Kidney tubule cell (primary cell): Measurements from ENCODE around the gene GAB2.
"Not testable (repeated sequence)": the region's sequence is repeated elsewhere in the genome, so short reads cannot be mapped to it uniquely, and the experiment has no call there.

Experiments
- DNase-seq: peaks from one replicate; pipeline ENCODE4 v3.0.0-alpha.2; 2018; ENCODE audit warnings: low spot score

The GAB2 gene

DNA sequence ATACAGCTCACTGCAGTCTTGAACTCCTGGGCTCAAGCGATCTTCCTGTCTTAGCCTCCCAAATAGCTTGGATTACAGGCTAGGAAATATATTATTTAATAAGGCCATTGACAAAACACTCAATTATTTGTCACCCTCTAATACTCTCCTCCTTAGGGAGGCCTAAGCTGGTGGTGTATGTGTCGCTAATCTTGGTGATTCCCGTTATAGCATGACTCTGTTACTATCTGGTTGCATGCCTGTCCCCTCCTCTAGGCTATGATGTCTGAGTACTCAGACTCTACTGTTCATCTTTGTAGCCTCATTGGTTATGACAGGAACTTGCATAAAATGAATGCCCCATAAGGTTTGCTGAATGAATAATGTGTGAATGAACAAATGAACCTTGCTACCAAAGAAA, 141.3 kb downstream of the GAB2 start:
- no peak for DNase-seq

DNA sequence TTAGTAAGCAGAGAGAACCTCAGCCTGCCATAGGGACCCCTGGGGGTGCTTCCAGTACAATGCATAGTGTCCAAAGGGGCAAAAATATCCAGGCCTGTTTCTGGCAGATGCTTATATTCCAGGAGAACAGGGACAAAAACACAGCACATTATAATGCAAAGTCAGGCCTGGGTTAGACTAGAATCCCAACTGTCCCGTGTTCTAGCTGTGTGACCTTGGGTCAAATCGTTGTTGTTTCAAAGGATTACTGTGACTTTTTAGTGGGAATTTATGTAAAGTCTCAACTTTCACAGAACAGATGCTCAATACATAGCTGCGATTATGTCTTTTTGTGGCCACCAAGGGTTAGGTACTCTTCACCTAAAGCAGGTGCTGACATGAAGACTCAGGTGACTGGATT, 142.9 kb downstream of the GAB2 start:
- DNase-seq, result no peak

DNA sequence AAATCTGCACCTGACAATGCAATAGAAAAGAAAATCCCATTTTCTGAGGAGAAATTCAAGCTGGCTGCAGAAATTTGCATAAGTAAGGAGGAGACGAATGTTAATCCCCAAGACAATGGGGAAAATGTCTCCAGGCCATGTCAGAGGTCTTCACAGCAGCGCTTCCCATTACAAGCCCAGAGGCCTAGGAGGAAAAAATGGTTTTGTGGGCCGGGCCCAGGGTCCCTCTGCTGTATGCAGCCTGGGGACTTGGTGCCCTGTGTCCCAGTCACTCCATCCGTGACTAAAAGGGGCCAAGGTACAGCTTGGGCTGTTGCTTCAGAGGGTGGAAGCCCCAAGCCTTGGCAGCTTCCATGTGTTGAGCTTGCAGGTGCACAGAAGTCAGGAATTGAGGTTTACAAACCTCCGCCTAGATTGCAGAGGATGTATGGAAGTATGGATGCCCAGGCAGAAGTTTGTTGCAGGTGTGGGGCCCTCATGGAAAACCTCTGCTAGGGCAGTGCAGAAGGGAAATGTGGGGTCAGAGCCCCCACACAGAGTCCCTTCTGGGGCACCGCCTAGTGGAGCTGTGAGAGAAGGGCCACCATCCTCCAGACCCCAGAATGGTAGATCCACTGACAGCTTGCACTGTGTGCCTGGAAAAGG, 144.9 kb downstream of the GAB2 start:
- DNase-seq, result not testable (repeated sequence)

DNA sequence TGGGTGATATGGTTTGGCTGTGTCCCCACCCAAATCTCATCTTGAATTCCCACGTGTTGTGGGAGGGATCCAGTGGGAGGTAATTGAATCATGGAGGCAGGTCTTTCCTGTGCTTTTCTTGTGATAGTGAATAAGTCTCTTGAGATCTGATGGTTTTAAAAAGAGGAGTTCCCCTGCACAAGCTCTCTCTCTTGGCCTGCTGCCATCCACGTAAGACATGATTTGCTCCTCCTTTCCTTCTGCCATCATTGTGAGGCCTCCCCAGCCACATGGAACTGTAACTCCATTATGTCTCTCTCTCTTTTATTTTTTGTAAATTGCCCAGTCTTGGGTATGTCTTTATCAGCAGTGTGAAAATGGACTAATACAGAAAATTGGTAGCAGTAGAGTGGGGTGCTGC, 145.8 kb downstream of the GAB2 start:
- not testable (repeated sequence) for DNase-seq

DNA sequence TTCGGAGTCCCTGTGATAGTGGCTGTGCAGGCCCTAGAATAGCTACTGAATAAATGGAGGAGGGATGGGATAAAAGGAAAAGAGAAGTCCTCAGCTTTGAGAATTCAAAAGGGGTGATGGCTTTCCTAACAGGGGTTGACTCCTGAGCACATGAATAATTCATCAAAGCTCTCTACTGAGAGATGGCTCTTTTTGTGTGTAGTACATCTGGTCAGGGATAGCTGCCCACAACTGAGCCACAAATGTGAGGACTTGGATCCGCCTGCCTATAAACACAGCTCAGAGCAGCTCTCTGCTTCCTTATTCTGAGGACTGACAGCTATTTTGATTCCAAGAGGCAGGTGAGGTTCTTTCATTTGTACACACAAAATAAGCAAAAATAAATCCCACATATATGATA, 146.6 kb downstream of the GAB2 start:
- no peak for DNase-seq

DNA sequence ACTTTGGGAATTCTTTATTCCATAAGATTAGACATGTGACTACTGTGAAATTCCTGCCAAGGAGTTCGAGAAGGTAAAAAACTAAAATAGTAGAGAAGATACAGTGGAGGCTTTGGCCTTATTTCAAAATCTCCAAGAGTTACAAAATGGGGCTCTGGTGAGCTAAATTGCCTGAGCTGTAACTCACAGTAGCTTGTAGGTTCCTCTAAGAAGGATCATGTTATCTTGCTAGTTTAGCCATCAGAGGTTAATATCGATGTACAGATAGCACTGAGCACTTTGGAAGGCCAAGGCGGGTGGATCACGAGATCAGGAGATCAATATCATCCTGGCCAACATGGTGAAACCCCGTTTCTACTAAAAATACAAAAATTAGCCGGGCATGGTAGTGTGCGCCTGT, 147.8 kb downstream of the GAB2 start:
- DNase-seq, result no peak

DNA sequence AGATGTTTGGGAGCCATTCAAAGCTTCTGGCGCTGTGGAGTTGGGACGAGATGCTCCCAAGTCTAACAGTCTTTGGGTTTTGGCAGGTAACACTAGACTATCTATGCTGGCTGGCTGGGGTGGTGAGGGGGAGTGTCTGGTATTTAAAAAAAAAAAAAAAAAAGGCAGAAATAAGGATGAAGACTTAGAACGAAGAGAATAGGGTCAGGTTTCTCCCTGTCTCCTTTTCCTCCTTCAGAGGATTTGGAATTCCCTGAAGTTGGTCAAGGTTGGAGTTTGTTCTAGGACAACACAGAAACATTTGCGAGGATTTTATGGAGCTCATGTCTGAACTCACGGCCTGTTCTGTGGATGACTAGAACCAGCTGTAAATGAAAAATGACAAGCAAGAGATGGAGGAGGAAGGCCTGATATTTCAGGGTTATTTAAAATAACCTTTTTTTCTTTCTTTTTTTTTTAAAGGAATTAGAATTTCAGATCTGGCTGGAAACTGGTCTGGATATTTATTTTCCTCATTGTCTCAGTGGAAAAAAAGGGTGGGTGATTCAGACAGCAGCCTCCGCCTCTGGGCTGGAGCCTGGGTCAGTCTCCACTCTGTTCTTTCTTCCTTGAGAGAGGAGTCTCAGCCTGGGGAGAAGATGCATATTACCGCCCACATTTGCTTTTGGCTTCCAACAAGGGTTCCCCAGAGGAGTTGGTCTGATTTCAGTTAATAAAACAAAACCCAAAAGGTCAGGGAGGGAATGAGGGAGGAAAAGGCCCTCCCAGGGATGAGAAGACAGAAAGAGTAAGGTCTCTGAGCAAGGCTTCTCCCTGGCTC, 148.8 kb downstream of the GAB2 start:
- DNase-seq, result no peak

DNA sequence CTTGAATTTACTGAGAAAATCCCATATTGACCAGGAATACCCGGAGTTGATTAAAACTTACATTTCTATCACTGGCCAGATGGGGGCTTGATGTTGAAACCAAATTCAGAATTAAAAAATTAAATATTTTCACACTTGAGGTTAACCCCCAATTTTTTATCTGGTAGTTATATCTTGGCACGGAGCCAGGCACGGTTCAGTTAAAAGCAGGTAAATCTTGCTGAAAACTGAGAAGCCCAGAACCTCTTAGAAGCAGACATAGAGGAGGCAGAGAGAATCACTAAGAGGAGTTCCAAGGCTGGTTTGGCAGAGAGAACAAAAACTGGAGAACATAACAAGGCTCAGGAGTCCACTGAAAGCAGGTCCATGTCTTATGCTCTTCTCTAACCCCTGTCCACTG, 151.2 kb downstream of the GAB2 start:
- DNase-seq, result no peak

DNA sequence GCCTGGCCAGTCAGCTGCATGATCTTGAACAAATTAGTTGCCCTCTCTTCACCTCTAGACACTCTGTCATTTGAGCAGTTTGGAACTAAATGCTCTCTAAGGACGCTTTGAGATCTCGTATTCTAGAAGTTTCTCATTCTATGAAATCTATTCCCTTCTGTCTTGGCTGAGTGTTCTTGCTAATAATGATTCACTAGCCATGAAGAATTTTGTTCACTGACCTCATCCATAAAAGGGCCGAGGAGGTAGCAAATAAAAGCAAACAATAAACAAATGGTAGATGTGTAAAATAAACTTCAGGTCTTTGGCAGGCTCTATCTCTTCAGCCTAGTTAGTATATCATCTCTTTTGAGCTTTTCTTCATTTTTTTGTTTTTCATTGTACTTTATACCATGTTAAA, 152.3 kb downstream of the GAB2 start:
- peak; percentile 37 for DNase-seq

DNA sequence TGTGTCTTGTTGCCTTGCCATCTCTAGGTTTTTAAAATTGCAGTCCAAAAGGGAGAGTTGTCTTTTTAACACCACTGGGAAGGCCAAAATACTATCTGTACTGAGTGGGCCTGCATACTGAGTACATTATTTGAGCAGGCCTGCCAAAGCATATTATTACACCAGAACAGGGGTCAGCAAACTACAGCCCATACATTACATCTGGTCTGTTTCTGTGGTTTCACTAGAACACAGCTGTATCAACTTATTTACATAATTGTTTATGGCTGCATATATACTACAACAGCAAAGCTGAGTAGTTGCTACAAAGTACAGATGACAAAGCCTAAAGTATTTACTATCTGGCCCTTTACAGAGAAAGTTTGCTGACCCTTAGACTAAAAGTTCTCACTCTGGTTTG, 154.9 kb downstream of the GAB2 start:
- DNase-seq, result no peak

DNA sequence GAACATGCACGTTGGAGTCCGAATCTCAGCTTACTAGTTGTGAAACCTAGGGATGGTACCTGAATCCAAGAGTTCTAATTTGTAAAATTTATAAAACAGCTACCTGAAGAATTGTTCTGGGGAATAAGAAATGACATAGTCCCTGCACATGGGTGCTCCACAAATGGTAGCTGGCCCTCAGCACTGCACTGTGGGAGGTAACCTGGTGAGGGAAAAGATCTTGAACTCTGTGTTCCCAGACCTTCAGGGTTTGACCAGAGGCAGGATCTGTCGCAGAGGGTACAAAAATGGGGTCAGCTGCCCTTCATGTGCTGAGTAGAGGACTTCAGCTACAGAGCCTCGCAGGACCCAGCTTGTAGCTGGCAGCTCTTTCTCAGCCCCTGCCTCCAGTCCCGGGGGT, 155.4 kb downstream of the GAB2 start:
- no peak for DNase-seq

DNA sequence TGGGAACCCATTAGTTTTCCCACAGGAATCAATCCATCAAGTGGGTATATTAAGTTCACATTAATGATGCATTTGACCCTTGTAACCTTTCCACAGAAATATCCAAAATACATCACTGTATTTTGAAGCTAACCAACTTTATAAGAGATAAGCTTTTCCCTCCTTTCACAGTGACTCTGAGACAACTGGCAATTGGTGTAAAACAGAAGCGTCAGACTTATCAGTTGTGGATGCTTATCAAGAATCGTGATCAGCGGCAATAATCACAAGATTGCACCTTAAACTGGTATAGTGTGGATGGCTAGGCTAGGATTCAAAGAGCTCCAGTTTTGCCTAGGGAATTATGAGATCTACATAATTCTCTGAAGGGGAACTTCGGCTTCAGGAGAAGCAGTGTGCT, 155.8 kb downstream of the GAB2 start:
- DNase-seq, result no peak

DNA sequence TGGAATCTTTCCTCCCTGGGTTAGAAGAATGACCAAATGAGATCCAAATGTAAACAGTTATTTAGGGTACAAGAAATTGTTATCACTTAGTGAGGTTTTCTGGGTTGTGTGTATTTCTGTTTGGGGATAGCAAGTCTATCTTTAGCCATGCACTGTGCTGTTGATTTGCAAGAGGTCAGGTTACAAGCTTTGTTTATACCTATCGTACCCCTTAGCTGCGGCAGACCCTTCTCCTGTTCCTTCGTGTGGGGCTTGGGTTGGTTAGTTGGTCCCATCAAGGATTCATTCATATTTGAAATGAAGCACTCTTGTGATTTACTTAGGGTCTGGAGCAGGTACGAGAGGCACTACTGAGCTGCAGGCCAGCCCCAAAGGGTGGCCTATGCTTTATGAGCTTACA, 156.3 kb downstream of the GAB2 start:
- DNase-seq, result no peak

DNA sequence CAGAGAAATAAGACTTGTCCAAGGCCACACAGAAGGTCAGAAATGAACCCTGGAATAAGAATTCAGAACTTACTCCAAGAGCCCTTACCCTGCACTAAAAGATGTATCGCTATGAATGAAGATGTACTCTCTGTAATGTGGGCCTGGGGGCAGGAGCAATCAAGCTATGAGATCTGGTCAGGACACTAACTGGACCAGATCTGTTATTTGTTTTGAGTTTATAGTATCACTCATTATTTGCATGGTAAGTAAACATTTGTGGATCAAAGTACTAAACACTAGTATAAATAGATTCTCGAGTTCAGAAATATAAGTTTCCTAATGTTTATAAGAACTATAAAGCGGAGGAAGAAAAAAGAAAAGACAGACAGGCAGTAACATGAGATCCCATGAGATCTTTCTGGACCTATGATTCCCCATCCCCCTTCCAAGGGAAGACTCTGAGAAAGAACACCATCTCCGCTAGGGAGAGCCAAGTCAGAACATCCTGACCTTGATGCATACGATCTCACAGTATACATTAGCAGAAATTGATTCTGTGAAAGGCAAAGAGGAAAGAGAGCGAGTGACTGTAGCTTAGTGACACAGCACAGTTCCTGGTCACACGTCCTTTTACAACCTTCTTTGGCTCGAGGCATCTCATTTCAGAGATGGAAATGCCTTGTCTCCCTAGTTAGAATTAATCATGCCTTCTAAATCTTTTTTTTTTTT, 157.7 kb downstream of the GAB2 start:
- DNase-seq, result no peak

DNA sequence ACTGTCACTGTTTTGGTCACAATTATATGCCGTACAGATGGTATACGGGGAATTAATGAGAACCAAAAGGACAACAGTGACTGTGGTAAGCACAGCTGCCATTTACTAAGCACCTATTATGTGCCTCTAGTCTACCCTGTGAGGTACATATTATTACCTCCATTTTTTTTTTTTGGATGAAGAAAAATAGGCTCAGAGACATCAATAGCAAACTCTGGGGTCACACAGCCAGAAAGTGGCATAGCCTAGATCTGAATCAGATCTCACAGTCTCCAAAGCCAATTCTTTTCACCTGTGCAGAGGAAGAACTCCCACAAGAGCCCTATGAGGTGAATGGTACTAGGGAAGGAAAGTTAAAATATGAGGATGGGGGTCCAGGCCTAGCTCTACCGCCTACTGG, 160.0 kb downstream of the GAB2 start:
- DNase-seq, result no peak

DNA sequence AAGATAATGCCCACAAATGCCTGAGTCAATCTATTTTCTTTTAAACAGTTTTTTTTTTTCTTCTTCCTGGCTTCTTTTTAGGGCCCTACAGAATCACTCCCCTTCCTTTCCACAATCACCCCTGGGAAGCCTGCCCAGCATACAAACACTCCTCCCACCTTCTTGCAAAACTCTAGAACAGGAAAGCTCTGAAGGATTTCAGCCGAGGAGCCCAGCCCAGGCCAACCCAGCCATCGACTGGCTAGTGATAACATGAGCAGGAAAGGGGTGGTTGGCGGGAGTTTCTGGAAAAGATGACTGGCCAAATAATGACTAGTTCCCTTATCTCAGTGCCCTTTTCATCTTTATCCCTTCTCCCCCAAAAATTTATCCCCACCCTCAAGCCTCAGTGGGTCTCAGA, 160.7 kb downstream of the GAB2 start:
- no peak for DNase-seq

DNA sequence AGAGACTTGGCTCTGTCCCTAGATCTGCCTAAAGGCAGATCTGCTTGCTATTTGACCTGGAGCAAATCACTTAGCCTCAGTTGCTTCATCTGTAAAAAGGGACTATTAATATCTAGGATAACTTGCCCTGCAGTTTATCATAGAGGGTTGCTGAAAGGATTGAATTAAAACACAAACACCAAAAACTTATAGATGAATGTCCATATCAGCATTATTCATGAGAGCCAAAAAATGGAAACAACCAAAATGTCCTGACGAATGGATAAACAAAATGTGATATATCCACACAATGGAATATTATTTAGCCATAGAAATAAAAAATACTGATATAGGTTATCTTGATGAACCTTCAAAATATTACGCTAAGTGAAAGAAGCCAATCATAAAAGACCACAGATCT, 161.7 kb downstream of the GAB2 start:
- no peak for DNase-seq

DNA sequence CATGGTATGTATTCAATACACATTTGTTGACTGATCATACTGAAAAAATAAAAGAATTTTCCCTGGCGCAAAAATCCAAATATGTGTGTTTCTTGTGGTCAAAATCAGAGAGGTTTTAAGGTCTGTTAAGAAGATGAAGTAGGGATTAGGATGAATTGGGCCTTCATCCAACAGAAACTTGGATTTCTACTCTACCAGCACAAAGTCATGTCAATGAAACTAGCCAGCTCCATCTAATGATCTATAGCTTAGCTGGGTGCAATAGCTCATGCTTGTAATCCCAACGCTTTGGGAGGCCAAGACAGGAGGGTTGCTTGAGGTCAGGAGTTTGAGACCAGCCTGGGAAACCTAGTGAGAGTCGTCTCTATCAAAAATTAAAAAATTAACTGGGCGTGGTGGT, 163.4 kb downstream of the GAB2 start:
- DNase-seq, result no peak

DNA sequence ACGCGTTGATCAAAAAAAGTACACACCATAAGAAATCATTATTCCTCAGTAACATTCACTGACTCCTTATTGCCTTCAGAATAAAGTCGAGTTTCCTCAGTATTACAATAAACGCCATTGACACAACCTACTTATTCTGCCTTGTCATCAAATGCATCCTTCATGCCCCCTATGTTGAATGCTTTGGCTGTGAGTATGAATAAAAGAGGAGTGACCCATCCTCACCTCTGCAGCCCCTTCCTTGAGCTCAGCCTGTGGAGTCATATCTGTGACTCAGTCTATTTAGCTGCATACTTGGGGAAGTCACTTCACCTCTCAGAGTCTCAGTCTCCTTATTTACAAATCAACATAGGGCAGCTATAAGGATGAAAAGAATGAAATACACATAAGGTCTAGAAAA, 163.8 kb downstream of the GAB2 start:
- peak; percentile 79 for DNase-seq

DNA sequence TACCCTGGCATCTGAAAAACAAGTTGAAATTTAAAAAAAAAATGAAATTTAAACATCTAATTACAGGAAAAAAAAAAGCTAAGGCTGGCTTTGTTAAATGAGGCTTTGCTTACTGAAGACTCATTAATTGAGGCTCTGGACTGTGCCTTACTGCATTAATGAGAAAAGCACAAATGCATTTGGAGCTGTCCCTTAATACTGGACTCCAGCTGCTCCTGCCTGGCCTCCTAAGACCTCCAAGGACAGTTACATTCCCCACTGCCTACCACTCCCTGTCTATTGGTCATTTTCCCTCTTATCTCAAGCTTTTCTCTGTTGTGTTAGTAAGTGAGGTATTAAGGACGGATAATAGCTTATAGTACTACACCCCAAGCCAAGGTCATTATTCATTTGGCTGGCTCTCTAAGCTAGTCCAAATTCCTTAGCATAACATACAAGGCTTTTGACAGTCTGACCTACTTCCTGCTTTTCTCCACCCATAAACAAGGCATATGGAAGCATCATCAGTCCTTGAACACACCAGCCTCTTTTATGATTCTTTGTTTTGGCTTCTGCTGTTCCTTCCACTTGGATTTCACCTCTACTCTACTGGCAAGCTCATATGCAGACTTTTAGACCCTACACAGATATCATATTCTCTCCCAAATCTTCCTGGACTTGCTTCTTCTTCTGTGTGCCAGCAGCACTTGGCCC, 166.4 kb downstream of the GAB2 start:
- DNase-seq, result peak; percentile 18

DNA sequence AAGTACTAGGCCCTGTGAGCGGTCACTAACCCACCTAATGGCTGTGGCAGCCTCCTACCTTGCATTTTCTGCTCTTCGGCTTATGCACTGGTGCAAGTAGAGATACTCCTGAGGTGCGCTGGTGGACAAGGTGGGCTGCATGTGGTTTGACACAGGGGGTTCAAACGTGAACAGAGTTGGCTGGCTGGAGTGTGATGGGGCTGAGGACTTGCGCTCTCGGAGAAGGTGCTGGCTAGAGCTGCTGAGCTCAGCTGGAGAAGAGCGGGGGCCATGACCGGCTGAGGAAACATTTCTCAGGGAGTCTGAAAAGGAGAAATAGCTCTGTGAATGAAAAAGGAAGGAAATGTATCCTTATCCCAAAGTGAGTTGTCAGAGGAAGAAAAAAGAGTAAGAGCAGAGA, 167.5 kb downstream of the GAB2 start:
- no peak for DNase-seq

DNA sequence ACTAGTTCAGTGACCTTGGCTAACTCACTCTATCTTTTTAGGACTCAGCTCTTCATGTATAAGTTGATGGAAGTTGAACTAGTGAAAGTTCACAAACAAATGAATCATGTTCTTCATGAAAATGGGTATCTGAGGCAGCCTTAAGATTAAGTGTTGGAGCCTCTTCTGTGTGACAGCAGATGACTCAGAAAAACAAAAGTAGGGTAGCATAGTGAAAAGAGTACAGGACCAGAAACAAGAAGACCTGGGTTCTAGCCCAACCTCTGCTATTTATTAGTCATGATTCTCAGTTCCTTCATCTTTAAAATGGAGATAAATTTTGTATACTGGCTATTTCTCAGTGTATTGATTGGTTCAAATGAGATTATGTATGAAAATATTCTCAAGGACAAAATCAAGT, 168.7 kb downstream of the GAB2 start:
- DNase-seq, result no peak

DNA sequence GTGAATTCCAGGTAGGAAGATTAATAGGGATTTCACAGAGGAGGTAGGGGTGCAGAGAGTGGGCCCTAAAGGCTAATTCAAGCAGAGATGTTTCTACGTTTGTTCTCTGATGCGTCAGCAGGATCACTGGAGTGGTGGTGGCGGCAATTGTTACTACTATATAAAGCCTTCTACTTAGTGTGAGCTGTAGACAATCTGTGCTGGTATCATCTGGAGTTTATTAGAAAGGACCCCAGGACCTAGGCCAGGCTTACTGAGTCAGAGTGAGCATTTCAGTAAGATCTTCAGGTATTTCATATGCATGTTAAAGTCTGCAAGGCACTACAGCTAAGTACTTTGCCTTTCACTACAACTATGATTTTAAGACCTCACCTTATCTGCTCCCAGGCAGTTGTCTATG, 169.4 kb downstream of the GAB2 start:
- DNase-seq, result no peak
